ENCODE results near the gene MAML2.

Gene MAML2

GRCh38 chr11:96010683-96011082, 332.3 kb downstream of the MAML2 start:
- Histone ChIP-seq H2BK120ac (ENCODE audit: low read depth, low read length) (no peak overlapping the region), H3K27ac (ENCODE audit: low read length, poor library complexity, severe bottlenecking) (no peak overlapping the region), H3K4me2 (ENCODE audit: low read length, poor library complexity, severe bottlenecking) (no peak overlapping the region), H3K9ac (ENCODE audit: low read length) (no peak overlapping the region), H3K18ac (ENCODE audit: low read depth in 1 of 2, low read length in 2 of 2) (no peak overlapping the region), H2AK5ac (ENCODE audit: low read length, severe bottlenecking) (no peak overlapping the region), H4K8ac (ENCODE audit: low read length) (no peak overlapping the region), H4K91ac (ENCODE audit: low read length) (no peak overlapping the region), H3K23ac (ENCODE audit: low read length in 2 of 2) (no peak overlapping the region), H3K36me3 (ENCODE audit: control insufficient read depth in 1 of 2, insufficient read depth in 2 of 2, low read depth in 1 of 2, low read length in 2 of 2) (no peaks in the 10 kb centered on the region), H3K4ac (ENCODE audit: low read depth in 1 of 2, low read length in 2 of 2) (no peak overlapping the region), H3K4me1 (ENCODE audit: control insufficient read depth, insufficient read depth, low read depth, low read length) (peaks cover 7% of the 10 kb centered on the region), H3K79me1 (replicated peaks; ENCODE audit: low read length, poor library complexity, severe bottlenecking) (peaks cover 3% of the 10 kb centered on the region), H2AFZ (ENCODE audit: low read depth, low read length) (no peak overlapping the region), H3K4me3 (ENCODE audit: insufficient read depth in 1 of 2, low read depth in 1 of 2, low read length in 2 of 2) (no peak overlapping the region), H3K27me3 (ENCODE audit: control insufficient read depth in 1 of 2, insufficient read depth in 1 of 2, low read length in 2 of 2) (no peaks in the 10 kb centered on the region), H3K14ac (ENCODE audit: low read length in 2 of 2) (no peak overlapping the region), H2BK5ac (ENCODE audit: low read depth, low read length, poor library complexity, severe bottlenecking) (no peak overlapping the region), H2BK15ac (ENCODE audit: low read depth, poor library complexity, severe bottlenecking) (no peak overlapping the region), H2BK12ac (ENCODE audit: low read length in 2 of 2) (no peak overlapping the region), H3K9me3 (ENCODE audit: control insufficient read depth, low read length) (no peaks in the 10 kb centered on the region)
- DNase-seq = no peak

DNA sequence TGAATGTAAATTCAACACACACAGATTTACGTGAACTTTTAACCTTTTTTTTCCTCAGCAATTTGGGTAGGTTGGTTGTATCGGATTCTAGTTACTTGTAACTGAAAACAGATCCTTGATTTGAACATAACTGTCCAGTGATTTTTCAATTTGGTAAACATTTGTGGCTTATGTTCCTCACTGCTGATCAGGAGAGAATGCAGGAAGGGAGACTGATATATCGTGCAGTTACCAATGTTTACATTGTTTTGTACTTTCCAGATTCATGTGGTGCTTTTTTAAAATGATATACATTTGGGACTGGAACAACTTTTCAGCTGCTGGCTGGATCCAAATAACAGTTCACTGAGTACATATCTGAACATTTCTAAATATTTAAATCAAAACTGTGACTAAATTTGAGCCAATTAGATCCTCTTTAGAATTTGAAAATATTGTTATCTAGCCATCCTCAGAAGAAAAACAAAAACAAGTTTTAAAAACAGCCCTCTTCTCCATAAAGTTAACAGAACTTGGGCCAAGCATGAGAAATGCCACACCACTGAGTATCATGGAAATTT, 334.8 kb downstream of the MAML2 start:
- no peak overlapping the region for H3K4me2 ChIP-seq (ENCODE audit: low read length, poor library complexity, severe bottlenecking)
- no peak overlapping the region for H3K23ac ChIP-seq (ENCODE audit: low read length in 2 of 2)
- H2AK5ac ChIP-seq (ENCODE audit: low read length, severe bottlenecking) = no peak overlapping the region
- no peak overlapping the region for H2BK120ac ChIP-seq (ENCODE audit: low read depth, low read length)
- H3K4me3 ChIP-seq (ENCODE audit: insufficient read depth in 1 of 2, low read depth in 1 of 2, low read length in 2 of 2) = no peak overlapping the region
- no peak overlapping the region for H4K91ac ChIP-seq (ENCODE audit: low read length)
- H2BK5ac ChIP-seq (ENCODE audit: low read depth, low read length, poor library complexity, severe bottlenecking) = no peak overlapping the region
- H2BK12ac ChIP-seq (ENCODE audit: low read length in 2 of 2) = no peak overlapping the region
- no peak overlapping the region for H4K8ac ChIP-seq (ENCODE audit: low read length)
- no peaks in the 10 kb centered on the region for H3K79me1 ChIP-seq (replicated peaks; ENCODE audit: low read length, poor library complexity, severe bottlenecking)
- no peak overlapping the region for H2BK15ac ChIP-seq (ENCODE audit: low read depth, poor library complexity, severe bottlenecking)
- H3K9ac ChIP-seq (ENCODE audit: low read length) = no peak overlapping the region
- H3K36me3 ChIP-seq (ENCODE audit: control insufficient read depth in 1 of 2, insufficient read depth in 2 of 2, low read depth in 1 of 2, low read length in 2 of 2) = no peaks in the 10 kb centered on the region
- H2AFZ ChIP-seq (ENCODE audit: low read depth, low read length) = no peak overlapping the region
- no peak overlapping the region for H3K18ac ChIP-seq (ENCODE audit: low read depth in 1 of 2, low read length in 2 of 2)
- H3K14ac ChIP-seq (ENCODE audit: low read length in 2 of 2) = no peak overlapping the region
- 8% methylated on average over 3 of the region's 3 CpGs for WGBS
- H3K9me3 ChIP-seq (ENCODE audit: control insufficient read depth, low read length) = no peaks in the 10 kb centered on the region
- DNase-seq = peak; percentile 90
- H3K4ac ChIP-seq (ENCODE audit: low read depth in 1 of 2, low read length in 2 of 2) = no peak overlapping the region
- H3K27ac ChIP-seq (ENCODE audit: low read length, poor library complexity, severe bottlenecking) = no peak overlapping the region
- H3K27me3 ChIP-seq (ENCODE audit: control insufficient read depth in 1 of 2, insufficient read depth in 1 of 2, low read length in 2 of 2) = no peaks in the 10 kb centered on the region
- peaks cover under 1% of the 10 kb centered on the region for H3K4me1 ChIP-seq (ENCODE audit: control insufficient read depth, insufficient read depth, low read depth, low read length)

GRCh38 chr11:96006037-96006436, 337.0 kb downstream of the MAML2 start:
- H2BK120ac ChIP-seq (ENCODE audit: low read depth, low read length) = no peak overlapping the region
- no peak overlapping the region for H3K14ac ChIP-seq (ENCODE audit: low read length in 2 of 2)
- H3K4me1 ChIP-seq (ENCODE audit: control insufficient read depth, insufficient read depth, low read depth, low read length) = no peaks in the 10 kb centered on the region
- H2BK5ac ChIP-seq (ENCODE audit: low read depth, low read length, poor library complexity, severe bottlenecking) = no peak overlapping the region
- no peaks in the 10 kb centered on the region for H3K27me3 ChIP-seq (ENCODE audit: control insufficient read depth in 1 of 2, insufficient read depth in 1 of 2, low read length in 2 of 2)
- no peak overlapping the region for H3K23ac ChIP-seq (ENCODE audit: low read length in 2 of 2)
- no peak overlapping the region for H3K9ac ChIP-seq (ENCODE audit: low read length)
- H2AFZ ChIP-seq (ENCODE audit: low read depth, low read length) = no peak overlapping the region
- no peak overlapping the region for H3K4me2 ChIP-seq (ENCODE audit: low read length, poor library complexity, severe bottlenecking)
- no peak overlapping the region for H3K4ac ChIP-seq (ENCODE audit: low read depth in 1 of 2, low read length in 2 of 2)
- peaks cover 0 to 5% of the 10 kb centered on the region in 2 experiments for H3K36me3 ChIP-seq (ENCODE audit: control insufficient read depth in 1 of 2, insufficient read depth in 2 of 2, low read depth in 1 of 2, low read length in 2 of 2)
- H4K8ac ChIP-seq (ENCODE audit: low read length) = no peak overlapping the region
- no peak overlapping the region for H2BK15ac ChIP-seq (ENCODE audit: low read depth, poor library complexity, severe bottlenecking)
- no peak overlapping the region for H3K27ac ChIP-seq (ENCODE audit: low read length, poor library complexity, severe bottlenecking)
- DNase-seq = no peak
- H2BK12ac ChIP-seq (ENCODE audit: low read length in 2 of 2) = no peak overlapping the region
- no peaks in the 10 kb centered on the region for H3K9me3 ChIP-seq (ENCODE audit: control insufficient read depth, low read length)
- H2AK5ac ChIP-seq (ENCODE audit: low read length, severe bottlenecking) = no peak overlapping the region
- peaks cover 4% of the 10 kb centered on the region for H3K79me1 ChIP-seq (replicated peaks; ENCODE audit: low read length, poor library complexity, severe bottlenecking)
- H3K18ac ChIP-seq (ENCODE audit: low read depth in 1 of 2, low read length in 2 of 2) = no peak overlapping the region
- no peak overlapping the region for H3K4me3 ChIP-seq (ENCODE audit: insufficient read depth in 1 of 2, low read depth in 1 of 2, low read length in 2 of 2)
- H4K91ac ChIP-seq (ENCODE audit: low read length) = no peak overlapping the region

GRCh38 chr11:96004862-96005261, 338.1 kb downstream of the MAML2 start:
- peaks cover 7% of the 10 kb centered on the region for H3K79me1 ChIP-seq (replicated peaks; ENCODE audit: low read length, poor library complexity, severe bottlenecking)
- no peaks in the 10 kb centered on the region for H3K4me1 ChIP-seq (ENCODE audit: control insufficient read depth, insufficient read depth, low read depth, low read length)
- no peak overlapping the region for H2AK5ac ChIP-seq (ENCODE audit: low read length, severe bottlenecking)
- peak overlapping the region in 1 of 2 experiments; percentile 54 for H2BK12ac ChIP-seq (ENCODE audit: low read length in 2 of 2)
- no peak overlapping the region for H4K91ac ChIP-seq (ENCODE audit: low read length)
- H3K9me3 ChIP-seq (ENCODE audit: control insufficient read depth, low read length) = no peaks in the 10 kb centered on the region
- no peak overlapping the region for H3K27ac ChIP-seq (ENCODE audit: low read length, poor library complexity, severe bottlenecking)
- WGBS = no CpG with 5 or more reads among the region's 1 CpG
- no peak overlapping the region for H3K4ac ChIP-seq (ENCODE audit: low read depth in 1 of 2, low read length in 2 of 2)
- H2BK120ac ChIP-seq (ENCODE audit: low read depth, low read length) = no peak overlapping the region
- peak overlapping the region in 1 of 2 experiments; percentile 34 for H3K18ac ChIP-seq (ENCODE audit: low read depth in 1 of 2, low read length in 2 of 2)
- no peak overlapping the region for H2BK15ac ChIP-seq (ENCODE audit: low read depth, poor library complexity, severe bottlenecking)
- no peaks in the 10 kb centered on the region for H3K27me3 ChIP-seq (ENCODE audit: control insufficient read depth in 1 of 2, insufficient read depth in 1 of 2, low read length in 2 of 2)
- no peak overlapping the region for H3K23ac ChIP-seq (ENCODE audit: low read length in 2 of 2)
- no peak overlapping the region for H3K14ac ChIP-seq (ENCODE audit: low read length in 2 of 2)
- no peak overlapping the region for H3K4me2 ChIP-seq (ENCODE audit: low read length, poor library complexity, severe bottlenecking)
- no peak overlapping the region for H2AFZ ChIP-seq (ENCODE audit: low read depth, low read length)
- DNase-seq = no peak
- no peak overlapping the region for H3K4me3 ChIP-seq (ENCODE audit: insufficient read depth in 1 of 2, low read depth in 1 of 2, low read length in 2 of 2)
- H3K9ac ChIP-seq (ENCODE audit: low read length) = no peak overlapping the region
- peaks cover 0 to 5% of the 10 kb centered on the region in 2 experiments for H3K36me3 ChIP-seq (ENCODE audit: control insufficient read depth in 1 of 2, insufficient read depth in 2 of 2, low read depth in 1 of 2, low read length in 2 of 2)
- H2BK5ac ChIP-seq (ENCODE audit: low read depth, low read length, poor library complexity, severe bottlenecking) = no peak overlapping the region
- no peak overlapping the region for H4K8ac ChIP-seq (ENCODE audit: low read length)

Measured in mesenchymal stem cell (in vitro differentiated cells and primary cell).